ENCODE results near the gene TXNRD2. TPM values are rescaled to one million over a fixed set of nuclear protein-coding genes. Genes with fewer than 3 reads are reported as not detected.

TXNRD2 gene
- total RNA-seq, 1 experiment from 2014 or later: 23.0 TPM

GRCh38 chr22:19891317-19892256 lies 50.0 kb downstream of the TXNRD2 start:
- H3K4me3 ChIP-seq (ENCODE audit: low read length): peak overlapping the region; percentile 22; the same call in 1 of the 2 replicates
- no TSS peak for BruUV-seq (replicated peaks)
- no peaks in the 10 kb centered on the region for H3K9me3 ChIP-seq (ENCODE audit: low read length)
- peak; percentile 79 for DNase-seq
- TF ChIP-seq EZH2phosphoT487 (IDR thresholded peaks at IDR 0.05; ENCODE audit: borderline replicate concordance, low read length): no peak
- TF ChIP-seq EZH2 (IDR thresholded peaks at IDR 0.05; ENCODE audit: low read length, unreplicated experiment): no peak
- TF ChIP-seq CTCF (conservative IDR thresholded peaks at IDR 0.05; ENCODE audit: low read depth, low read length): no peak
- CTCF ChIA-PET: interaction anchor here (1.2 kb wide), 1 partner anchor 161 kb away, joined by 4 read pairs; no protein-coding TSS in a partner anchor
- H3F3A ChIP-seq (ENCODE audit: low read length, unreplicated experiment): no peaks in the 10 kb centered on the region
- H3K9me2 ChIP-seq (replicated peaks; ENCODE audit: low read length): no peaks in the 10 kb centered on the region
- H3K9ac ChIP-seq (ENCODE audit: low read length): 0 out of 2 replicates have a peak overlapping the region, but pooled peaks have one; percentile 6
- intact Hi-C loops (cut with micrococcal nuclease): loop anchor here (1.0 kb wide), 1 partner anchor 10 kb away; no protein-coding TSS in a partner anchor
- peak overlapping the region; percentile 66 for H3K4me2 ChIP-seq (ENCODE audit: low read length)
- H3K27me3 ChIP-seq (ENCODE audit: low read length): no peaks in the 10 kb centered on the region
- POLR2A ChIA-PET (ENCODE audit: unreplicated experiment): no interaction called here
- H3K36me3 ChIP-seq (ENCODE audit: low read depth, low read length): no peaks in the 10 kb centered on the region
- peaks cover 19% of the 10 kb centered on the region for H3K4me1 ChIP-seq (ENCODE audit: insufficient read depth, low read length)
- H3K79me2 ChIP-seq (ENCODE audit: low read length): no peaks in the 10 kb centered on the region
- peak; percentile 93 for ATAC-seq
- H3K27ac ChIP-seq (ENCODE audit: low read length): peak overlapping the region; percentile 54
- peak overlapping the region; percentile 65 for H2AFZ ChIP-seq (ENCODE audit: low read length)
- no peaks in the 10 kb centered on the region for H4K20me1 ChIP-seq (ENCODE audit: low read length)

- no peak overlapping the region for H2AFZ ChIP-seq (ENCODE audit: low read length)
- H3K4me1 ChIP-seq (ENCODE audit: insufficient read depth, low read length): peaks cover 19% of the 10 kb centered on the region
- no TSS peak for BruUV-seq (replicated peaks)
- no peaks in the 10 kb centered on the region for H3K27me3 ChIP-seq (ENCODE audit: low read length)
- DNase-seq (no peak), ATAC-seq (no peak)
- H3F3A ChIP-seq (ENCODE audit: low read length, unreplicated experiment): no peaks in the 10 kb centered on the region
- H3K9me2 ChIP-seq (replicated peaks; ENCODE audit: low read length): no peaks in the 10 kb centered on the region
- H4K20me1 ChIP-seq (ENCODE audit: low read length): no peaks in the 10 kb centered on the region
- H3K9ac ChIP-seq (ENCODE audit: low read length): no peak overlapping the region
- peak overlapping the region; percentile 66 for H3K4me2 ChIP-seq (ENCODE audit: low read length)
- H3K4me3 ChIP-seq (ENCODE audit: low read length): peak overlapping the region; percentile 22; the same call in 1 of the 2 replicates
- TF ChIP-seq EZH2phosphoT487 (IDR thresholded peaks at IDR 0.05; ENCODE audit: borderline replicate concordance, low read length) (no peak), EZH2 (IDR thresholded peaks at IDR 0.05; ENCODE audit: low read length, unreplicated experiment) (no peak), CTCF (conservative IDR thresholded peaks at IDR 0.05; ENCODE audit: low read depth, low read length) (no peak)
- H3K9me3 ChIP-seq (ENCODE audit: low read length): no peaks in the 10 kb centered on the region
- intact Hi-C loops (cut with micrococcal nuclease): loop anchor here (1.0 kb wide), 1 partner anchor 9 kb away; no protein-coding TSS in a partner anchor
- H3K36me3 ChIP-seq (ENCODE audit: low read depth, low read length): no peaks in the 10 kb centered on the region
- 0 out of 2 replicates have a peak overlapping the region, but pooled peaks have one; percentile 54 for H3K27ac ChIP-seq (ENCODE audit: low read length)
- no peaks in the 10 kb centered on the region for H3K79me2 ChIP-seq (ENCODE audit: low read length)
- ChIA-PET CTCF (no interaction called here), POLR2A (ENCODE audit: unreplicated experiment) (no interaction called here)
Observed at GRCh38 chr22:19890502-19891316, 50.9 kb downstream of the TXNRD2 start.

All from PC-3 (cell line).